NCI-H524 treated with DMSO at 0.1 percent for 48 hours (cell line): Measurements from ENCODE around the gene PODXL2.

Experiments used
- DNase-seq: peaks from one replicate; lab custom pipeline; 2025; lab: John Stamatoyannopoulos, UW

Gene PODXL2

DNA sequence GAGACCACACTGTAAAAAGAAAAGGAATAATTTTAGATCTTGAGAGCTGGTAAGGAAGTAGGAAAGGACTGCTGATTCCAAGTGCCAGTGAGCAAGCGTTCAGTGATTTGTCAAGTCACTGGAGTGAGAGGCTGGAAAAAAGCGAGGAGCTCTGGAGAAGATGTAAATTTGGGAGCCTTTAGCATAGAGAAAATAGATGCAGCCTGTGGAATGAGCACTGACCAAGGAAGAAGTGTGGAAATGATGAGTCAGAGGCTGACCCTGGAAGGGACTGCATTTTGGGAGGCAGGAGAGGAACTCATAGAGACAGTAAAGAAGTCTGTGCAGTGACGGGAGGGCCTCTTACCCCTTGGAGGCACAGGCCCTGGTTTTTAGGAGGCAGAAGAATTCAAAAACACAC lies 26.7 kb downstream of the PODXL2 start:
- no peak for DNase-seq

DNA sequence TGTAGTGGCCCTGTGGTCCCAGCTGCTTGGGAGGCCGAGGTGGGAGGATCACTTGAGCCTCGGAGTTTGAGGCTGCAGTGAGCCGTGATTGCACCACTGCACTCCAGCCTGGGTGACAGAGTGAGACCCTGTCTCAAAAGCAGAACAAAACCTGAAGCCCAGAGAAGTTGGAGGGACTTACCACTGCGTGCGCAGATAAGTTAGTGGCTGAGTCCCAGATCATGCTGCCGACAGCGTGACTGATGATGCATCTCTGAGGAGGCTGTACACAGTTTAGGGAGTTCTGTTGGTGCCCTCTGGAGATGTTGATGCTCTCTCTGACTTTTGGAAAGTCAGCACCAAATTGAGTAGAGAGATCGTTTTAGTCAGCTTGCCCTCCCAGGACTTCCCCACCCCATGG lies 27.9 kb downstream of the PODXL2 start:
- DNase-seq, result no peak

DNA sequence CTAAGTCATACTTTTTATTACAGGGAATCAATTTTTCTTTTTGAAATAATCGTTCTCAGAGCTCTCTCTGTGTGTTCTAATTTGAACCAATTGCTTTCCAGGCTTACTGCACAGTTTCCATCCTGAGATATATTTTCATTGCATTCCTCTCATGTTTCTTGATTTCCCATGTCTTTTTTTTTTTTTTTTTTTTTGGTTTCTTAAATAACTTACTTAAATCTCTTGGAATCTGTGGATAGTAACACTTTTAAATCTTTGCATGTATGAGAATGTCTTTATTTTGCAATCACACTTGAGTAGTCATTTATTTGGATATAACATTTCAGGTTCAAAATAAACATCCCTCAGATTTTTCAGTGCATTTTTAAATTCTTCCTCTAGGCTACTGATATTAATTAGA lies 29.2 kb downstream of the PODXL2 start:
- DNase-seq, result no peak

DNA sequence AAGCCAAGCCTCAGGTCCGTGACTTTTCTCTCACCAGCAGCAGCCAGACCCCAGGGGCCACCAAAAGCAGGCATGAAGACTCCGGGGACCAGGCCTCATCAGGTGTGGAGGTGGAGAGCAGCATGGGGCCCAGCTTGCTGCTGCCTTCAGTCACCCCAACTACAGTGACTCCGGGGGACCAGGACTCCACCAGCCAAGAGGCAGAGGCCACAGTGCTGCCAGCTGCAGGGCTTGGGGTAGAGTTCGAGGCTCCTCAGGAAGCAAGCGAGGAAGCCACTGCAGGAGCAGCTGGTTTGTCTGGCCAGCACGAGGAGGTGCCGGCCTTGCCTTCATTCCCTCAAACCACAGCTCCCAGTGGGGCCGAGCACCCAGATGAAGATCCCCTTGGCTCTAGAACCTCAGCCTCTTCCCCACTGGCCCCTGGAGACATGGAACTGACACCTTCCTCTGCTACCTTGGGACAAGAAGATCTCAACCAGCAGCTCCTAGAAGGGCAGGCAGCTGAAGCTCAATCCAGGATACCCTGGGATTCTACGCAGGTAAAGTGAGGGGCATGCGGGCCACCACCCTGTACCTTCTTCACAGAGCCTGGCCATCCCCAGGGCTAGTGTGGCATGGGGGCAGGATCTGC lies 31.8 kb downstream of the PODXL2 start:
- DNase-seq, result no peak

DNA sequence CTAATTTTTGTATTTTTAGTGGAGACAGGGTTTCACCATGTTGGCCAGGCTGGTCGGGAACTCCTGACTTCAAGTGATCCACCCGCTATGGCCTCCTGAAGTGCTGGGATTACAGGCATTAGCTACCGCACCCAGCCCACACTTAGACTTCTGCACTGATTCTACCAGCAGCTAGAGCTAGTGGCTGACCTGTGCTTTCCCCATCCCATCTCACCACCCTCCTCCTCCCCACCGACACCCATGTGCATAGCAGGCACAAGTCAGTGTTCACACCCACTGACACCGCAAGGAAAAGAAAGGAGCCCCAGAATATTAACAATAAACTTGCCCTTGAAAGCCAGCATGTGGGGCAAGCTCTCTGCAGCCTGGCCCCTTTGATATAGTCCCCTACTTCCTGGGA lies 32.6 kb downstream of the PODXL2 start:
- DNase-seq, result no peak

GRCh38 chr3:127662001-127662469 lies 33.0 kb downstream of the PODXL2 start:
- no peak for DNase-seq

- no peak for DNase-seq
Observed at GRCh38 chr3:127663151-127663550, 34.2 kb downstream of the PODXL2 start.

DNA sequence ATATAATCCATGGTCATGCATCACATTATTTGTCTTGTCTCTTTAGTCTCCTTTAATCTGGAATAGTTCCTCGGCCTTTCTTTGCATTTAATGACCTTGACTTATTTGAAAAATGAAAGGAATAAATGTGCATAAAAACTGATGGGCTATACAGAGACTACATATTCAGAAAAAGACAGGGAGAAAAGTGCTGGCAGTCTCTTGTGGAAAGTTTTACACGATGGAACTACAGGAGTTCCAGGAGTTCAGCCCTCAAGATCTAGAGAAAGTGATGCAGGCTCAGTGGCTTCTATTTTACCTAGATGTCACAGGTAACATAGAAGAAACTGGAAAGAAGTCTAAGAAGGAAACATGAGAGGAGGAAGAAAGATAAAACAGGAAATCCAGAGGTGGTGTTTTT lies 36.2 kb downstream of the PODXL2 start:
- DNase-seq, result no peak

- no peak for DNase-seq
Observed at GRCh38 chr3:127665586-127665985, 36.6 kb downstream of the PODXL2 start.

GRCh38 chr3:127666676-127667075 lies 37.7 kb downstream of the PODXL2 start:
- no peak for DNase-seq

GRCh38 chr3:127667119-127667681 lies 38.2 kb downstream of the PODXL2 start:
- peak; percentile 13 for DNase-seq

DNA sequence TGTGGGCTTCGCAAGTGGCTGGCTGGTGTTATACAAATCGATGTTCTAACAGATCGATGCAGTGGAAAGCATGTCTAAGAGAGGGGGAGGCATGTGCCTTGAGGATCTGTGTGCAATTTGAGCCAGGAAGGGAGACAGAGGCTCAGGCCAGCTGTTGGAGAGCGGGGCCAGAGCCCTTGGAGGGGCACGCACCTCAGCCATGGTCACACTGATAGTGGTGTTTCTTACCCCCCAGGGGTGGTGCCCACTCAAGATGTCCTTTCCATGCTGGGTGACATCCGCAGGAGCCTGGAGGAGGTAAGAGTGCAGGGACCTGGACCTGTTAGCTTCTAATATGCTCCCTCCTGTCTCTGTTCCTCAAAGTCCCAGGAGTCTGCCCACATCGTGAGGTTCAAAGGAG lies 39.9 kb downstream of the PODXL2 start:
- no peak for DNase-seq

DNA sequence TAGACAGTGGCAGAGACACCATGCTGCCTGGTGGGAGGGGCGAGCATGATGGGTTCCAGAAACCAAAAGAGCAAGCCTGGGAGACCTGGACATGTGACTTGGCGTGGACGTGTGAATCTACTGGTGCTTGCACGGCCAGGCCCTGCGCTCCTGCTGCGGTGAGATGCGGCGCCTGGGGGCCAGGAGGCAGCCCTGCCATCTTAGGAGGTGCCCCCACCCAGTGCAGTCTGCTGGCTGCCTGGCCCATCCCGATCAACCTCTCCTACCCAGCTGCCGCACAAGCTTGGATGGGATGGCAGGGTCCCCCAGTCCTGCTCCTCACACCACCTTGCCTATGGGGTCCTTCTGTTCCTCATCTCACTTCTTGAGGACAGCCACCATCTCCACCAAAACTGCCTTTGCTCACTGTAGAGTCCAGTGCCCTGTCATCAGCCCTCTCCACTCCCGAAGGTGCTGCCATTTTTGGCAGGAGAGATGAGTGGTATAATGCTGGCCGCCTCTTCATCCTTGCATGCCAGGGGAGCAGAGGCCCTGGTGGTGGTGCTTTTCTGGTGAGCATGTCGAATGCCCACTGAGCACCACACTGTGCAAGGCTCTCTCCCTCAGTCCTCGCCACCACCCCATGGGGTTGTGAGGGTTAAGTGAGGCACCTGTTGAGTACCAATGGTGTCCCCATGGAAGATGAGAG lies 40.7 kb downstream of the PODXL2 start:
- no peak for DNase-seq

DNA sequence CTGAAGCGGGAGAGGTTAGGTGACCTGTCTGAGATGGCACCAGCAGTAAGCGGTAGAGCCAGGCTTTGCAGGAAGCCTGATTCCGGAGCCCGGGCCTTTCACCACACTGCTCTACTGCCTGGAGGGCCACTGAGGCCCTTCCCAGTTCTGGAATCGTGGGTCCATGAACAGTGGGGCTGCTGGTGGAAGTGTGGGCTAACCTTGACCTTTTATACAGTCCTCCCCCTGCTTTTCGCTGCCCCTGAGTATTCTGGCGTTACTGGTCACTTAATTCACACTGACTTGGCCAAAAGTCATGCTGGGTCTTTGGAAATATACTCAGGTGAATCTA lies 41.2 kb downstream of the PODXL2 start:
- no peak for DNase-seq

GRCh38 chr3:127670761-127671522 lies 42.0 kb downstream of the PODXL2 start:
- no peak for DNase-seq

DNA sequence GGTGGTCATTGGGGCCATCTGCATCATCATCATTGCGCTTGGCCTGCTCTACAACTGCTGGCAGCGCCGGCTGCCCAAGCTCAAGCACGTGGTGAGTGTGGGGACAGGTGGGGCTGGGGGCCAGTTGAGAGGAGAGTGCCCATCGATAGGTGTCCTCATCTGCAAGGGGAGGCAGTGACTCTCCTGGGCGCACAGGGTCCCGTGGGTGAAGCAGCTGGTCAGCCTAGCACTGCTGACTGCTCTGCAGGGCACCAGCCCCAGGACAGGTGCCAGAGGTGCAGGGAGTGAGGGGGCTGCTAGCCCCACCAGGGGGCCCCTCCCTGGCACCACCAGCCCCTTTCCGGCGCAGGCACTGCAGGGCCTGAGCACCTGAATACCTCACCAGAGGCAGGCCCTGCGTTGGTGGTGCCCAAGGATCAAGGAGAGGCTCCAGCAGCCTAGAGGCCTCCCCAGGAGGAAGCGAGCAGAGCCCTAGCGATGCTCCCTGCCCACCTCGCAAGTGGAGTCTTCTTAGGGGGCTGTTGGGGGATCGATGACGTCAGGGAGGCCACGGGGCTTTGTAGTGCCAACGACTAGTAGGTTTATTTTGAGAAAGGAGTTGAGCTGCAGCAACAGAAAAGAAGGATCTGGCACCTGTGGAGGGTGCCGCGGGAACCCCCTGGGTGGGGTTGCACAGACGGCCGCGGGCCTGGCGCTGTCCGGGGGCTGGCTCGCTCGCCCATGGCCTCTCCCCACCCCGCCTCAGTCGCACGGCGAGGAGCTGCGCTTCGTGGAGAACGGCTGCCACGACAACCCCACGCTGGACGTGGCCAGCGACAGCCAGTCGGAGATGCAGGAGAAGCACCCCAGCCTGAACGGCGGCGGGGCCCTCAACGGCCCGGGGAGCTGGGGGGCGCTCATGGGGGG lies 42.8 kb downstream of the PODXL2 start:
- DNase-seq, result no peak

DNA sequence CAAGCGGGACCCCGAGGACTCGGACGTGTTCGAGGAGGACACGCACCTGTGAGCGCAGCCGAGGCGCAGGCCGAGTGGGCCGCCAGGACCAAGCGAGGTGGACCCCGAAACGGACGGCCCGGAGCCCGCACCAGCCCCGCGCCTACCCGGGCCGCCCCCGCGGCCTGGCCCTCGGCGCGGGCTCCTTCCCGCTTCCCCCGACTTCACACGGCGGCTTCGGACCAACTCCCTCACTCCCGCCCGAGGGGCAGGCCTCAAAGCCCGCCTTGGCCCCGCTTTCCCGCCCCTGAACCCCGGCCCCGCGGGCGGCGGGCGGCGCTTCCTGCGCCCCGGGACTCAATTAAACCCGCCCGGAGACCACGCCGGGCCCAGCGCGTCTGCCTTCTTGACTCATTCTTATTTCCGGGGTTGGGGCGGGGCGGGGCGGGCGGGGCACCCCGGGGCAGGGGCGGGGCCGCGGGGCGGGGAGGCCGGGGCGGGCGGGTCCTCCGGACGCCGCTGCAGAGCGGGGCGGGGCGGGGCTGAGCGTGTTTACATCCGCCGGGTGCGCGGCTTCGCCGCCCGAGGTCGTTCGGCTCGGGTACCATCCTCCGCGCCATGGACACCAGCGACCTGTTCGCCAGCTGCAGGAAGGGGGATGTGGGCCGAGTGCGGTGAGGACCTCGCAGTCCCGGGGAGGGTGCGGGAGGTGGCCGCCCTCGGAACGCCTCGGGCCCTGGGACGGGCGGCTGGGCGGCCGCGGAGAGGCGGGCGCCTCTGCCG lies 43.6 kb downstream of the PODXL2 start, which contains the start of gene ABTB1:
Gene ABTB1 (plus strand): TSS at position 524 of the 762 bp plus-strand sequence. CDS start 74 bp downstream, at position 598.
- peak; percentile 3 for DNase-seq

GRCh38 chr3:127673191-127674100 lies 44.5 kb downstream of the PODXL2 start:
- no peak for DNase-seq

- DNase-seq, result no peak
Observed at GRCh38 chr3:127674101-127674721, 45.2 kb downstream of the PODXL2 start.
